GM12873 (cell line): Measurements from ENCODE around the gene NARF.

Experiments used
- TF ChIP-seq, protein P1 (sequence below): IDR thresholded peaks from 2 replicates; pipeline ENCODE4 v1.5.1; 2012; ENCODE audit warnings: low read depth, mild to moderate bottlenecking, moderate library complexity, low read length, control low read depth; ENCODE audit not compliant: insufficient read depth; ENCODE audit errors: missing control alignments

NARF gene

DNA sequence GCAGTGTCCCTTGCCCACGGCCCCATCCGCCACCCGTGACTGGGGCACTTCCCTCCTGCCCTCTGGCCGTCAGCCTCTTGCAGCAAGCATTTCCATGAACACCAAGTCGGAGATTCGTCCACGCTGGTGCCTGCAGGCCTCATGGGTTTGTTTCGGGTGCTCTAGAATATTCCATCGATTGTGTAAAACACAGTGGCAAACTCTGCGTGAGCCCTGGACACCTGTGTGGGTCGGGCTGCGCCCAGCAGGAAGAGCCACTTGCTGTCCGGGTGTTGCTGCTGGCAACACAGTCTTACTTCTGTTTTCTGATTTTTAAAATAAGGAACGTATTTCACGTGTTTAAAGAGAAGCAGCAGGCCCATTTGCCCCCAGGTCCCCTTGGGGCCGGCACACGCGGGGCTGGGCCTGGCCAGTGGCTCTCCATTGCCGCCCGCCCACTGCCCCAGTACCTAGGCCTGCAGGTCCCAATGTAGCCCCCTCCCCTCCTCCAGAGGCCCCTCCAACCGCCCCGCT lies 18.0 kb upstream of the NARF start:
- TF ChIP-seq, protein P1, sequence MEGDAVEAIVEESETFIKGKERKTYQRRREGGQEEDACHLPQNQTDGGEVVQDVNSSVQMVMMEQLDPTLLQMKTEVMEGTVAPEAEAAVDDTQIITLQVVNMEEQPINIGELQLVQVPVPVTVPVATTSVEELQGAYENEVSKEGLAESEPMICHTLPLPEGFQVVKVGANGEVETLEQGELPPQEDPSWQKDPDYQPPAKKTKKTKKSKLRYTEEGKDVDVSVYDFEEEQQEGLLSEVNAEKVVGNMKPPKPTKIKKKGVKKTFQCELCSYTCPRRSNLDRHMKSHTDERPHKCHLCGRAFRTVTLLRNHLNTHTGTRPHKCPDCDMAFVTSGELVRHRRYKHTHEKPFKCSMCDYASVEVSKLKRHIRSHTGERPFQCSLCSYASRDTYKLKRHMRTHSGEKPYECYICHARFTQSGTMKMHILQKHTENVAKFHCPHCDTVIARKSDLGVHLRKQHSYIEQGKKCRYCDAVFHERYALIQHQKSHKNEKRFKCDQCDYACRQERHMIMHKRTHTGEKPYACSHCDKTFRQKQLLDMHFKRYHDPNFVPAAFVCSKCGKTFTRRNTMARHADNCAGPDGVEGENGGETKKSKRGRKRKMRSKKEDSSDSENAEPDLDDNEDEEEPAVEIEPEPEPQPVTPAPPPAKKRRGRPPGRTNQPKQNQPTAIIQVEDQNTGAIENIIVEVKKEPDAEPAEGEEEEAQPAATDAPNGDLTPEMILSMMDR: no peak

DNA sequence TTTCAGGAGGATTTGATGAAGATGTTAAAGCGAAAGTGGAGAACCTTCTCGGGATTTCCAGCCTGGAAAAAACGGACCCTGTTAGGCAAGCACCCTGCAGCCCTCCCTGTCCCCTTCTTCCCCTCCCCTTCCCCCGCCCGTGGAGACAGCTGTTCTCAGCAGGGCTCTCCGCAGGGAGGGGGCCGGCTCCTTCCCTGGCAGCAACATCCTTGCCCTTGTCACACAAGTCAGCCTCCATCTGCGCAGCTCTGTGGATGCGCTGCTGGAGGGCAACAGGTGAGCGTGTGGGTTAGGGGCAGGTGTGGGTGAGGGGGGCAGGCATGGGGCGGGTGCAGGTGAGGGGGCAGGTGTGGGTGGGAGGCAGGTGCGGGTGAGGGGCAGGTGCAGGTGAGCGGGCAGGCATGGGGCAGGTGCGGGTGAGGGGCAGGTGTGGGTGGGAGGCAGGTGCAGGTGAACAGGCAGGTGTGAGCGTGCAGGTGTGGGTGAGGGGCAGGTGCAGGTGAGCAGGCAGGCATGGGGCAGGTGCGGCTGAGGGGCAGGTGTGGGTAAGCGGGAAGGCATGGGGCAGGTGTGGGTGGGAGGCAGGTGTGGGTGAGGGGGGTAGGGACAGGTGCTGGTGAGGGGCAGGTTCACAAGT lies 17.4 kb upstream of the NARF start:
- TF ChIP-seq, protein P1: no peak

DNA sequence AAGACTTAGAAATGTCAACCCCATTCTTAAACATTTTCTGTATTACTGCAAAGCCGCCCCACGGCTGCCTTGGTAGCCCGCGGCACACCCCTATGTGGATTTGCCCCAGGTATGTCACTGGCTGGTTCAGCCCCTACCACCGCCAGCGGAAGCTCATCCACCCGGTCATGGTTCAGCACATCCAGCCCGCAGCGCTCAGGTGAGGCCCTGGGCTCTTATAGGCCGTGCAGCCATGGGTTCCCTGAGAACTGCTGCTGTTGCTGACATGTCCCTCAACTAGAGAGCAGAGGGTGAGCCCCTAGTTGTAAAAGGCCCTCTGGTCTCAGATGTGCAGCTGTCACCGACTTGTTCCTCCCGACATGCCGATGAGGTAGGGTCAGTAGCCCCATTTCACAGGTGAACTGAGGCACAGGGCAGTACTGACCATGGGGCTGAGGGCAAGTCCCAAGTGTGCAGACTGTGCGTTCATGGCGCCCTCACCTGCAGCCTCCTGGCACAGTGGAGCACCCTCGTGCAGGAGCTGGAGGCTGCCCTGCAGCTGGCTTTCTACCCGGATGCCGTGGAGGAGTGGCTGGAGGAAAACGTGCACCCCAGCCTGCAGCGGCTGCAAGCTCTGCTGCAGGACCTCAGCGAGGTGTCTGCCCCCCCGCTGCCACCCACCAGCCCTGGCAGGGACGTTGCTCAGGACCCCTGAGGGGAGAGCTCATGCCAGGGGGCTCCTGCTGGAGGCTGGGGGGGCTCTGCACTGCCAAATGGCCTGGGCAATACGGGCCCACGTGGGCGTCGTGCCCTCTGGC lies 16.7 kb upstream of the NARF start:
- TF ChIP-seq, protein P1: no peak

DNA sequence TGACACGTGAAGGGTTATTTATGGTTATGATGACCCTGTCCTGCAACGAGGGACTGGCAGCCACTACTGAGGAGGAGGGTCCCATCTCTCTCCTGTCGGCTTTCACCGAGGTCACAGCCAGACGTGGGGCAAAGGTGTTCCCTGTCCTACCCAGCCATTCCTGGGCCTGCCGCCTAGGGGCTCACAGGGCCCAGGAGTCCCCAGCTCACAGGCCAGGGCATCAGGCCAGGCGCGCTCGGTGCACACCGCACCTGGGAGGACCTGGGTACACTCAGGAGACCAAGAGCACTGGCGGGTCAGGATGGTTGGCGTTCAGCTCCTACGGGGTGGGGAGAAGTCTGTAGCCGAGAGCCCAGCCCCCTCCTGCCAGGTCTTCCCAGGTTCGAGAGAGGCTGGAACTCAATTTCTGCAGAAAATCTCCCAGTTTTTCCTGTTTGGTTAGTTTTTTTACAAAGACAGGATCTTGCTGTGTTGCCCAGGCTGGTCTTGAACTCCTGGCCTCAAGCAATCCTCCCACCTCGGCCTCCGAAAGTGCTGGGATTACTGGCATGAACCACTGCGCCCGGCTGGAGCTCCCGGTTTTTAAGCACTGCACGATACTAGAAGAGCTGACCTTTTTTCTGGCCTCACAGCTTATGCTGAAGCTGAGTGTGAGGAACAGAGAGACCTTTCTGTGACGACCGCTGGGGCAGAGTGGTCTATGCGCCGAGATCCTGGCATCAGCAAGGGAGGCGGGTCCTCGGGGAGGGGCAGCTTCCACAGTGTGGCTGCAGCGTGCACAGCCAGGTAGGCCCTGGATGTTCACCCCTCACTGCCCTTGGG lies 15.7 kb upstream of the NARF start:
- TF ChIP-seq, protein P1: no peak

DNA sequence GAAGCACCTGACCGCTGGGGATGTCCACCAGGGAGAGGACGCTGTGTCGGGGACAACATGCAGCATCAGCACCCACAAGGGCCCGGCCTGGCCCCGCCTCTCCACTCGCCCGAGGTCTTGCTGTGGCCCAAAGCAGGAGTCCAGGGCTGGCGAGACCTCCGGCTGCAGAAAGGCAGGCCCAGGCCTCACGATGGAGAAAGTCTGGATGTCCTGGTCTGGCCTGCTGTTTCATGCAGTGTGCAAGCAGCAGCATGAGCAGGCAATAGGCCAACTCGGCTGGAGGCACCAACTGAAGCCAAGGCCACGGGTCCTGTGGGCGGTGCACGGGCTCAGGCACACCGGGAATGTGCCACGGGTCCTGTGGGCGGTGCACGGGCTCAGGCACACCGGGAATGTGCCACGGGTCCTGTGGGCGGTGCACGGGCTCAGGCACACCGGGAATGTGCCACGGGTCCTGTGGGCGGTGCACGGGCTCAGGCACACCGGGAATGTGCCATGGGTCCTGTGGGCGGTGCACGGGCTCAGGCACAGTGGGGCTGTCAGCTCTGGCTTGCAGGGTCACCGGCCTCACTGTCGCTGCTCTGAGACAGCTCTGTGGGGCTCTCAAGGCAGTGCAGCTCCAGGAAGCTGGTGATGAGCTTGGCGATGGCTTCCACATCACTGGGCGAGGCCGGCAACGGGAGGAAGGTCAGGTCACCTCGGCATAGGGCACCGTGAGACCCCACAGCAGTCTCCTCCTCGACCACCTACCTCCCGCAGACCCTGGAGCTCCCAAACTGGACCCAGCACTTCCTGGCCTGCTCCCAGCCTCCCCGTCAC lies 14.9 kb upstream of the NARF start:
- TF ChIP-seq, protein P1: no peak

DNA sequence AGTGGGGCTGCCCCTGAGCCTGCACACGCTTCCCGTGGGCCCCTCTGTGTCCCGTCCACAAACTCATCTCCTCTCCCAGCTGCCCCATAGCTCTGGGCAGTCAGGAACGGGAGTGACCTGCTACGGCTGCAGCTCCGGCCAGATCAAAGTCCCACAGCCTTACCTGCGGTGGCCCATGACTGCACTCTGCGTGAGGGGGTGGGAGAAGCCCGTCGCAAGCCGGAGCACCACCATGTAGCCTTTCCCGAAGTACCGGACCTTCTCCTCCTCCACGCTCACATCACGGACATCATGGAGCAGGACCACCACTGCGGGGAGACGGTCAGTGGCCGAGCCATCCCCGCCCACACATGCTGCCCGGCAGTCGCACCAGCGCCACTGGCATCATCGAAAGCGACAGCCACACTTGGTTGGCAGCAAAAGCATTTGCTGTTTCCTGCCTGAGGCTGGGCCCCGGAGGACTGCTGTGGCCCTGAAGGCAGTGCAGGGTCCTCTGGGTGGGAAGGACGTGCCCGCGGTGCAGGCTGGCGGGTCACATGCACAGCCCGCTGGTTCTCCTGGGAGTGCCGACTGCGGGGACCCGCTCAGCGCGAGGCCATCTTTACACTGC lies 14.2 kb upstream of the NARF start:
- TF ChIP-seq, protein P1: no peak
